GM12878 (cell line): Measurements from ENCODE around the gene UNC5B. TPM values are rescaled to one million over a fixed set of nuclear protein-coding genes. Genes with fewer than 3 reads are reported as not detected.

Experiments used
- BACH1 ChIP-seq: fragments of 450-650 bp; IDR thresholded peaks from 2 replicates; pipeline ENCODE4 v1.6.1; 2017; ENCODE audit warnings: mild to moderate bottlenecking, borderline replicate concordance
- BCL11A ChIP-seq: IDR thresholded peaks from 2 replicates; pipeline ENCODE4 v1.6.1; 2011; ENCODE audit warnings: low read depth, low read length
- KDM1A ChIP-seq: fragments of 200-600 bp; sonication (generic); IDR thresholded peaks from 2 replicates; pipeline ENCODE4 v1.6.1; 2016; ENCODE audit warnings: borderline replicate concordance
- MYB ChIP-seq: fragments of 150-350 bp; IDR thresholded peaks from 2 replicates; pipeline ENCODE4 v1.6.1; 2014; ENCODE audit warnings: mild to moderate bottlenecking, low read depth, low read length, borderline replicate concordance
- NR2F1 ChIP-seq: fragments of 450-650 bp; conservative IDR thresholded peaks from 2 replicates; pipeline ENCODE4 v1.6.1; 2017; ENCODE audit warnings: mild to moderate bottlenecking
- POLR2AphosphoS2 ChIP-seq: IDR thresholded peaks from 2 replicates; pipeline ENCODE4 v1.6.1; 2011; ENCODE audit warnings: low read depth, mild to moderate bottlenecking, low read length, improper control_type of control experiment, moderate library complexity
- POLR2AphosphoS5 ChIP-seq: IDR thresholded peaks from 2 replicates; pipeline ENCODE4 v1.6.1; 2011; ENCODE audit warnings: mild to moderate bottlenecking, low read length, inconsistent platforms
- RAD21 ChIP-seq: IDR thresholded peaks from 2 replicates; pipeline ENCODE4 v1.6.1; 2011; ENCODE audit warnings: mild to moderate bottlenecking, low read depth, low read length, moderate library complexity; ENCODE audit not compliant: insufficient read depth
- RELA ChIP-seq: fragments of 450-650 bp; IDR thresholded peaks from 2 replicates; pipeline ENCODE4 v1.8.0; 2014; ENCODE audit warnings: borderline replicate concordance; ENCODE audit not compliant: partially characterized antibody
- RUNX3 ChIP-seq: IDR thresholded peaks from 2 replicates; pipeline ENCODE4 v1.6.1; 2012; ENCODE audit warnings: low read length, inconsistent platforms
- SUZ12 ChIP-seq: fragments of 200-600 bp; sonication (generic); IDR thresholded peaks from one replicate; pipeline ENCODE4 v1.6.1; 2018; ENCODE audit warnings: antibody characterized with exemption, mild to moderate bottlenecking; ENCODE audit not compliant: unreplicated experiment
- polyA plus RNA-seq, 11 experiments: library from polyadenylated mRNA; depleted of rRNA in 4 of 11; unstranded in 6 of 11; stranded (reverse) in 5 of 11; fragments of >200 nt; fragmentation: Nextera tagmentation in 4 of 11; fragmentation: Illumina TruSeq in 1 of 11; extraction: Ambion mirVana in 4 of 11; extraction: Trizol in 1 of 11; gene quantifications; 1 replicate in 1 of 11; 2 replicates in 10 of 11; pipeline versions ENCODE4 v1.2.1 to v1.2.3, GENCODE V29; 2011 to 2016; ENCODE audit warnings: inconsistent platforms in 2 of 11, missing spikeins in 2 of 11, low read depth in 1 of 11
- total RNA-seq, 4 experiments: library from RNA; depleted of rRNA in 3 of 4; stranded (reverse); fragments of >200 nt in 3 of 4; fragmentation: Illumina TruSeq in 1 of 4; extraction: Trizol in 1 of 4; gene quantifications; 2 replicates each; pipeline versions ENCODE4 v1.2.1 to v1.2.3, GENCODE V29; 2013 to 2021
- TF ChIP-seq, protein P1 (sequence below), 3 experiments: IDR thresholded peaks in 2 of 3; conservative IDR thresholded peaks in 1 of 3; 2 replicates each; pipeline ENCODE4 v1.5.1; 2011; ENCODE audit warnings: low read depth in 3 of 3, low read length in 3 of 3, mild to moderate bottlenecking in 3 of 3, control low read depth in 2 of 3, moderate library complexity in 2 of 3, inconsistent platforms in 1 of 3, mixed read lengths in 1 of 3; ENCODE audit not compliant: control insufficient read depth in 2 of 3, insufficient read depth in 1 of 3; ENCODE audit errors: extremely low read depth in 1 of 3
- TF ChIP-seq, protein P2 (sequence below): IDR thresholded peaks from 2 replicates; pipeline ENCODE4 v1.6.1; 2011; ENCODE audit warnings: low read depth, low read length, improper control_type of control experiment, borderline replicate concordance
- TF ChIP-seq, protein P3 (sequence below): fragments of 450-650 bp; IDR thresholded peaks from 2 replicates; pipeline ENCODE4 v1.6.1; 2018; ENCODE audit warnings: borderline replicate concordance, mild to moderate bottlenecking; ENCODE audit not compliant: partially characterized antibody
- TF ChIP-seq, protein P4 (sequence below): fragments of 450-650 bp; IDR thresholded peaks from 2 replicates; pipeline ENCODE4 v1.6.1; 2016; ENCODE audit warnings: mild to moderate bottlenecking, moderate library complexity, borderline replicate concordance
- TF ChIP-seq, protein P5 (sequence below): fragments of 450-650 bp; IDR thresholded peaks from 2 replicates; pipeline ENCODE4 v1.6.1; 2017; ENCODE audit warnings: low read depth, mild to moderate bottlenecking, moderate library complexity

Gene UNC5B
- total and polyA plus RNA-seq, 10 of the 15 experiments (the other 5 are each of a cell fraction or from before 2014, with no cell fraction given) = 0.03 to 0.08 TPM; not detected in 8

DNA sequence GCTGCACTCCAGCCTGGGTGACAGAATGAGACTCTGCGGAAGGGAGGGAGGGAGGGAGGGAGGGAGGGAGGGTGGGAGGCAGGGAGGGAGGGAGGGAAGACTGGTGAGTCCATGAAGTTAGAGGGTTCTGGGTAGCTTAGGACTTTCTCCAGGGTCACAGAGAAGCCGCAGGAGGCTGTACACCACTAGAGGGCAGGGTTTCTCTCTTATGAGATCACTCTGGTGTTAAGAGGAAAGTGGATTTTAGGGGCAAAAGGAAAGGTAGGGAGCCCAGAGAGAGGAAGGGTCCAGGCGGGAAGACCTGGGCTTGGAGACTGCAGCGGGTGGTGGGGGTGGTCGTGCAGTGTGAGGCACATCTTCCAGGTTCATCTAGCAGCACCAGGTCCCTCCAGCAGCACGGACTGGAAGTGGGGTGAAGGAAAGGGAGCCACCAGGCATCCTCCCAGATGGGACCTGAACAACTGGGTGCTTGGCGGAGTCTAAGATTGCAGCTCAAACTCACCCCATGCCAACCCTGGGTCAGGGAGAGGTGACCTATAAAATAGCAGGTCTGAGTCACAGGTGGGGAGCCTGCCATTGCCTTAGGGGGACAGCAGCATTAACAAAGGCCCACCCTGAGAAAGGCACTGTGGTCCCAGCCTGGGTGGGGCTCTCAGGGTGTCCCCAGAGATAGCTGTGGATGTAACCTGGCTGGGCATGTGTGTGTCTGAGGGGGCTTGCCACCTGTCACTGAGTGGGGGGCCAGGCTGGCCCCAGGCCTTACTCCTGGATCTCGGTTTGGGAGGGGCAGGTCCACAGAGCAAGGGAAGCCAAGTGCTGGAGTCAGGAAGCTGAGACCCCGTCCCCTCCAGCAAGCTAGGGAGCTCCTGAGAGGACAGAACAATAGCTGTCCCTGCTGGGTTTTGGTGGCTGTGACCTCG lies 58.2 kb downstream of the UNC5B start (continued):
- TF ChIP-seq, protein P1, sequence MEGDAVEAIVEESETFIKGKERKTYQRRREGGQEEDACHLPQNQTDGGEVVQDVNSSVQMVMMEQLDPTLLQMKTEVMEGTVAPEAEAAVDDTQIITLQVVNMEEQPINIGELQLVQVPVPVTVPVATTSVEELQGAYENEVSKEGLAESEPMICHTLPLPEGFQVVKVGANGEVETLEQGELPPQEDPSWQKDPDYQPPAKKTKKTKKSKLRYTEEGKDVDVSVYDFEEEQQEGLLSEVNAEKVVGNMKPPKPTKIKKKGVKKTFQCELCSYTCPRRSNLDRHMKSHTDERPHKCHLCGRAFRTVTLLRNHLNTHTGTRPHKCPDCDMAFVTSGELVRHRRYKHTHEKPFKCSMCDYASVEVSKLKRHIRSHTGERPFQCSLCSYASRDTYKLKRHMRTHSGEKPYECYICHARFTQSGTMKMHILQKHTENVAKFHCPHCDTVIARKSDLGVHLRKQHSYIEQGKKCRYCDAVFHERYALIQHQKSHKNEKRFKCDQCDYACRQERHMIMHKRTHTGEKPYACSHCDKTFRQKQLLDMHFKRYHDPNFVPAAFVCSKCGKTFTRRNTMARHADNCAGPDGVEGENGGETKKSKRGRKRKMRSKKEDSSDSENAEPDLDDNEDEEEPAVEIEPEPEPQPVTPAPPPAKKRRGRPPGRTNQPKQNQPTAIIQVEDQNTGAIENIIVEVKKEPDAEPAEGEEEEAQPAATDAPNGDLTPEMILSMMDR (IDR thresholded peaks at IDR 0.05 in 2 of 3, conservative IDR thresholded peaks at IDR 0.05 in 1 of 3; ENCODE audit: control insufficient read depth in 2 of 3, extremely low read depth in 1 of 3, insufficient read depth in 1 of 3, low read depth in 3 of 3, low read length in 3 of 3) = peak; percentile 62 to 84 (median 71)
- TF ChIP-seq KDM1A = no peak
- TF ChIP-seq, protein P2, sequence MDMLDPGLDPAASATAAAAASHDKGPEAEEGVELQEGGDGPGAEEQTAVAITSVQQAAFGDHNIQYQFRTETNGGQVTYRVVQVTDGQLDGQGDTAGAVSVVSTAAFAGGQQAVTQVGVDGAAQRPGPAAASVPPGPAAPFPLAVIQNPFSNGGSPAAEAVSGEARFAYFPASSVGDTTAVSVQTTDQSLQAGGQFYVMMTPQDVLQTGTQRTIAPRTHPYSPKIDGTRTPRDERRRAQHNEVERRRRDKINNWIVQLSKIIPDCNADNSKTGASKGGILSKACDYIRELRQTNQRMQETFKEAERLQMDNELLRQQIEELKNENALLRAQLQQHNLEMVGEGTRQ = no peak
- TF ChIP-seq RELA = no peak
- TF ChIP-seq SUZ12 = no peak
- TF ChIP-seq, protein P3, sequence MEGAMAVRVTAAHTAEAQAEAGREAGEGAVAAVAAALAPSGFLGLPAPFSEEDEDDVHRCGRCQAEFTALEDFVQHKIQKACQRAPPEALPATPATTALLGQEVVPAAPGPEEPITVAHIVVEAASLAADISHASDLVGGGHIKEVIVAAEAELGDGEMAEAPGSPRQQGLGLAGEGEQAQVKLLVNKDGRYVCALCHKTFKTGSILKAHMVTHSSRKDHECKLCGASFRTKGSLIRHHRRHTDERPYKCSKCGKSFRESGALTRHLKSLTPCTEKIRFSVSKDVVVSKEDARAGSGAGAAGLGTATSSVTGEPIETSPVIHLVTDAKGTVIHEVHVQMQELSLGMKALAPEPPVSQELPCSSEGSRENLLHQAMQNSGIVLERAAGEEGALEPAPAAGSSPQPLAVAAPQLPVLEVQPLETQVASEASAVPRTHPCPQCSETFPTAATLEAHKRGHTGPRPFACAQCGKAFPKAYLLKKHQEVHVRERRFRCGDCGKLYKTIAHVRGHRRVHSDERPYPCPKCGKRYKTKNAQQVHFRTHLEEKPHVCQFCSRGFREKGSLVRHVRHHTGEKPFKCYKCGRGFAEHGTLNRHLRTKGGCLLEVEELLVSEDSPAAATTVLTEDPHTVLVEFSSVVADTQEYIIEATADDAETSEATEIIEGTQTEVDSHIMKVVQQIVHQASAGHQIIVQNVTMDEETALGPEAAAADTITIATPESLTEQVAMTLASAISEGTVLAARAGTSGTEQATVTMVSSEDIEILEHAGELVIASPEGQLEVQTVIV = no peak
- TF ChIP-seq BACH1 = no peak
- TF ChIP-seq POLR2AphosphoS5 = no peak
- TF ChIP-seq RUNX3 = 0 out of 2 replicates have a peak, but pooled peaks have one; percentile 17
- TF ChIP-seq MYB = no peak
- no peak for TF ChIP-seq BCL11A
- TF ChIP-seq, protein P4, sequence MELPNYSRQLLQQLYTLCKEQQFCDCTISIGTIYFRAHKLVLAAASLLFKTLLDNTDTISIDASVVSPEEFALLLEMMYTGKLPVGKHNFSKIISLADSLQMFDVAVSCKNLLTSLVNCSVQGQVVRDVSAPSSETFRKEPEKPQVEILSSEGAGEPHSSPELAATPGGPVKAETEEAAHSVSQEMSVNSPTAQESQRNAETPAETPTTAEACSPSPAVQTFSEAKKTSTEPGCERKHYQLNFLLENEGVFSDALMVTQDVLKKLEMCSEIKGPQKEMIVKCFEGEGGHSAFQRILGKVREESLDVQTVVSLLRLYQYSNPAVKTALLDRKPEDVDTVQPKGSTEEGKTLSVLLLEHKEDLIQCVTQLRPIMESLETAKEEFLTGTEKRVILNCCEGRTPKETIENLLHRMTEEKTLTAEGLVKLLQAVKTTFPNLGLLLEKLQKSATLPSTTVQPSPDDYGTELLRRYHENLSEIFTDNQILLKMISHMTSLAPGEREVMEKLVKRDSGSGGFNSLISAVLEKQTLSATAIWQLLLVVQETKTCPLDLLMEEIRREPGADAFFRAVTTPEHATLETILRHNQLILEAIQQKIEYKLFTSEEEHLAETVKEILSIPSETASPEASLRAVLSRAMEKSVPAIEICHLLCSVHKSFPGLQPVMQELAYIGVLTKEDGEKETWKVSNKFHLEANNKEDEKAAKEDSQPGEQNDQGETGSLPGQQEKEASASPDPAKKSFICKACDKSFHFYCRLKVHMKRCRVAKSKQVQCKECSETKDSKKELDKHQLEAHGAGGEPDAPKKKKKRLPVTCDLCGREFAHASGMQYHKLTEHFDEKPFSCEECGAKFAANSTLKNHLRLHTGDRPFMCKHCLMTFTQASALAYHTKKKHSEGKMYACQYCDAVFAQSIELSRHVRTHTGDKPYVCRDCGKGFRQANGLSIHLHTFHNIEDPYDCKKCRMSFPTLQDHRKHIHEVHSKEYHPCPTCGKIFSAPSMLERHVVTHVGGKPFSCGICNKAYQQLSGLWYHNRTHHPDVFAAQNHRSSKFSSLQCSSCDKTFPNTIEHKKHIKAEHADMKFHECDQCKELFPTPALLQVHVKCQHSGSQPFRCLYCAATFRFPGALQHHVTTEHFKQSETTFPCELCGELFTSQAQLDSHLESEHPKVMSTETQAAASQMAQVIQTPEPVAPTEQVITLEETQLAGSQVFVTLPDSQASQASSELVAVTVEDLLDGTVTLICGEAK = no peak
- no peak for TF ChIP-seq NR2F1
- peak; percentile 27; the same call in 1 of the 2 replicates for TF ChIP-seq RAD21
- no peak for TF ChIP-seq POLR2AphosphoS2
- TF ChIP-seq, protein P5, sequence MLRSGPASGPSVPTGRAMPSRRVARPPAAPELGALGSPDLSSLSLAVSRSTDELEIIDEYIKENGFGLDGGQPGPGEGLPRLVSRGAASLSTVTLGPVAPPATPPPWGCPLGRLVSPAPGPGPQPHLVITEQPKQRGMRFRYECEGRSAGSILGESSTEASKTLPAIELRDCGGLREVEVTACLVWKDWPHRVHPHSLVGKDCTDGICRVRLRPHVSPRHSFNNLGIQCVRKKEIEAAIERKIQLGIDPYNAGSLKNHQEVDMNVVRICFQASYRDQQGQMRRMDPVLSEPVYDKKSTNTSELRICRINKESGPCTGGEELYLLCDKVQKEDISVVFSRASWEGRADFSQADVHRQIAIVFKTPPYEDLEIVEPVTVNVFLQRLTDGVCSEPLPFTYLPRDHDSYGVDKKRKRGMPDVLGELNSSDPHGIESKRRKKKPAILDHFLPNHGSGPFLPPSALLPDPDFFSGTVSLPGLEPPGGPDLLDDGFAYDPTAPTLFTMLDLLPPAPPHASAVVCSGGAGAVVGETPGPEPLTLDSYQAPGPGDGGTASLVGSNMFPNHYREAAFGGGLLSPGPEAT = no peak
